MM.1S (cell line): ENCODE data around the gene AJM1.

Source experiments
- DNase-seq: peaks from one replicate; pipeline ENCODE4 v3.0.0-alpha.2; 2015
- H2AFZ ChIP-seq: fragments of 300-600 bp; sonication (generic); 2 replicates; pipeline ENCODE4 v1.6.0; 2016; ENCODE audit warnings: antibody characterized with exemption, low read length
- H3F3A ChIP-seq: fragments of 300-600 bp; sonication (generic); 2 replicates; pipeline ENCODE4 v1.6.1; 2016; ENCODE audit warnings: mild to moderate bottlenecking, antibody characterized with exemption, low read length, moderate library complexity, mixed read lengths; ENCODE audit not compliant: insufficient read depth
- H3K27ac ChIP-seq: fragments of 300-600 bp; sonication (generic); 2 replicates; pipeline ENCODE4 v1.5.1; 2016; ENCODE audit warnings: mild to moderate bottlenecking, low read length
- H3K27me3 ChIP-seq: fragments of 300-600 bp; sonication (generic); replicated peaks from 2 replicates; pipeline ENCODE4 v1.6.0; 2016; ENCODE audit warnings: low read length; ENCODE audit not compliant: insufficient read depth
- H3K36me3 ChIP-seq: fragments of 300-600 bp; sonication (generic); replicated peaks from 2 replicates; pipeline ENCODE4 v1.6.1; 2016; ENCODE audit warnings: mild to moderate bottlenecking, low read length, mixed read lengths; ENCODE audit not compliant: insufficient read depth
- H3K4me1 ChIP-seq: fragments of 300-600 bp; sonication (generic); 2 replicates; pipeline ENCODE4 v1.6.1; 2016; ENCODE audit warnings: low read length, mixed read lengths
- H3K4me2 ChIP-seq: fragments of 300-600 bp; sonication (generic); 2 replicates; pipeline ENCODE4 v1.6.0; 2016; ENCODE audit warnings: low read depth, low read length
- H3K4me3 ChIP-seq: fragments of 300-600 bp; sonication (generic); 2 replicates; pipeline ENCODE4 v1.5.1; 2016; ENCODE audit warnings: low read length, mixed read lengths
- H3K79me2 ChIP-seq: fragments of 300-600 bp; sonication (generic); 2 replicates; pipeline ENCODE4 v1.6.1; 2016; ENCODE audit warnings: mixed run types, low read length, mixed read lengths
- H3K9ac ChIP-seq: fragments of 300-600 bp; sonication (generic); 2 replicates; pipeline ENCODE4 v1.6.1; 2016; ENCODE audit warnings: low read length, mixed read lengths
- H3K9me2 ChIP-seq: fragments of 300-600 bp; sonication (generic); replicated peaks from 2 replicates; pipeline ENCODE4 v1.6.1; 2016; ENCODE audit warnings: mild to moderate bottlenecking, low read length, mixed read lengths; ENCODE audit not compliant: insufficient read depth
- H3K9me3 ChIP-seq: fragments of 300-600 bp; sonication (generic); replicated peaks from 2 replicates; pipeline ENCODE4 v1.6.1; 2016; ENCODE audit warnings: mild to moderate bottlenecking, low read length, mixed read lengths; ENCODE audit not compliant: insufficient read depth
- H4K20me1 ChIP-seq: fragments of 300-600 bp; sonication (generic); 2 replicates; pipeline ENCODE4 v1.6.1; 2016; ENCODE audit warnings: mild to moderate bottlenecking, low read length, moderate library complexity, mixed read lengths; ENCODE audit not compliant: insufficient read depth
- EZH2 ChIP-seq: fragments of 300-600 bp; sonication (generic); optimal IDR thresholded peaks from 2 replicates; pipeline ENCODE3; 2017; ENCODE audit warnings: low read depth, mild to moderate bottlenecking, antibody characterized with exemption, low read length, mixed read lengths
- EZH2phosphoT487 ChIP-seq: fragments of 300-600 bp; sonication (generic); IDR thresholded peaks from 2 replicates; pipeline ENCODE4 v1.6.1; 2018; ENCODE audit warnings: antibody characterized with exemption, low read length
- TF ChIP-seq, protein P1 (sequence below): fragments of 300-600 bp; sonication (generic); IDR thresholded peaks from 2 replicates; pipeline ENCODE4 v1.5.1; 2016; ENCODE audit warnings: antibody characterized with exemption, low read length, mixed read lengths

The AJM1 gene

GRCh38 chr9:136826188-136826541, 16.1 kb upstream of the AJM1 start:
- peaks cover 4% of the 10 kb centered on the region; the same call in 1 of the 2 replicates for H3K79me2 ChIP-seq
- H3K9me3 ChIP-seq: no peaks in the 10 kb centered on the region
- no peak overlapping the region for H2AFZ ChIP-seq
- H3K9ac ChIP-seq: no peak overlapping the region
- no peaks in the 10 kb centered on the region for H3K27me3 ChIP-seq
- no peaks in the 10 kb centered on the region for H3K36me3 ChIP-seq
- no peaks in the 10 kb centered on the region for H3K4me1 ChIP-seq
- H3F3A ChIP-seq: no peaks in the 10 kb centered on the region
- H4K20me1 ChIP-seq: no peaks in the 10 kb centered on the region
- H3K4me3 ChIP-seq: no peak overlapping the region
- TF ChIP-seq, protein P1, sequence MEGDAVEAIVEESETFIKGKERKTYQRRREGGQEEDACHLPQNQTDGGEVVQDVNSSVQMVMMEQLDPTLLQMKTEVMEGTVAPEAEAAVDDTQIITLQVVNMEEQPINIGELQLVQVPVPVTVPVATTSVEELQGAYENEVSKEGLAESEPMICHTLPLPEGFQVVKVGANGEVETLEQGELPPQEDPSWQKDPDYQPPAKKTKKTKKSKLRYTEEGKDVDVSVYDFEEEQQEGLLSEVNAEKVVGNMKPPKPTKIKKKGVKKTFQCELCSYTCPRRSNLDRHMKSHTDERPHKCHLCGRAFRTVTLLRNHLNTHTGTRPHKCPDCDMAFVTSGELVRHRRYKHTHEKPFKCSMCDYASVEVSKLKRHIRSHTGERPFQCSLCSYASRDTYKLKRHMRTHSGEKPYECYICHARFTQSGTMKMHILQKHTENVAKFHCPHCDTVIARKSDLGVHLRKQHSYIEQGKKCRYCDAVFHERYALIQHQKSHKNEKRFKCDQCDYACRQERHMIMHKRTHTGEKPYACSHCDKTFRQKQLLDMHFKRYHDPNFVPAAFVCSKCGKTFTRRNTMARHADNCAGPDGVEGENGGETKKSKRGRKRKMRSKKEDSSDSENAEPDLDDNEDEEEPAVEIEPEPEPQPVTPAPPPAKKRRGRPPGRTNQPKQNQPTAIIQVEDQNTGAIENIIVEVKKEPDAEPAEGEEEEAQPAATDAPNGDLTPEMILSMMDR: no peak
- TF ChIP-seq EZH2: no peak
- no peak for TF ChIP-seq EZH2phosphoT487
- H3K4me2 ChIP-seq: no peak overlapping the region
- no peaks in the 10 kb centered on the region for H3K9me2 ChIP-seq
- DNase-seq: no peak
- no peak overlapping the region for H3K27ac ChIP-seq

- H3K9ac ChIP-seq: no peak overlapping the region
- no peaks in the 10 kb centered on the region for H3K27me3 ChIP-seq
- TF ChIP-seq EZH2 (no peak), EZH2phosphoT487 (no peak)
- TF ChIP-seq, protein P1: no peak
- H2AFZ ChIP-seq: no peak overlapping the region
- H3K4me2 ChIP-seq: no peak overlapping the region
- H3K4me3 ChIP-seq: no peak overlapping the region
- no peaks in the 10 kb centered on the region for H3K9me3 ChIP-seq
- no peaks in the 10 kb centered on the region for H3K9me2 ChIP-seq
- H3K36me3 ChIP-seq: no peaks in the 10 kb centered on the region
- no peaks in the 10 kb centered on the region for H3F3A ChIP-seq
- H3K4me1 ChIP-seq: no peaks in the 10 kb centered on the region
- DNase-seq: no peak
- peaks cover under 1% of the 10 kb centered on the region; the same call in 1 of the 2 replicates for H3K79me2 ChIP-seq
- no peak overlapping the region for H3K27ac ChIP-seq
- H4K20me1 ChIP-seq: no peaks in the 10 kb centered on the region
Measured at GRCh38 chr9:136826703-136827582, 15.3 kb upstream of the AJM1 start.

DNA sequence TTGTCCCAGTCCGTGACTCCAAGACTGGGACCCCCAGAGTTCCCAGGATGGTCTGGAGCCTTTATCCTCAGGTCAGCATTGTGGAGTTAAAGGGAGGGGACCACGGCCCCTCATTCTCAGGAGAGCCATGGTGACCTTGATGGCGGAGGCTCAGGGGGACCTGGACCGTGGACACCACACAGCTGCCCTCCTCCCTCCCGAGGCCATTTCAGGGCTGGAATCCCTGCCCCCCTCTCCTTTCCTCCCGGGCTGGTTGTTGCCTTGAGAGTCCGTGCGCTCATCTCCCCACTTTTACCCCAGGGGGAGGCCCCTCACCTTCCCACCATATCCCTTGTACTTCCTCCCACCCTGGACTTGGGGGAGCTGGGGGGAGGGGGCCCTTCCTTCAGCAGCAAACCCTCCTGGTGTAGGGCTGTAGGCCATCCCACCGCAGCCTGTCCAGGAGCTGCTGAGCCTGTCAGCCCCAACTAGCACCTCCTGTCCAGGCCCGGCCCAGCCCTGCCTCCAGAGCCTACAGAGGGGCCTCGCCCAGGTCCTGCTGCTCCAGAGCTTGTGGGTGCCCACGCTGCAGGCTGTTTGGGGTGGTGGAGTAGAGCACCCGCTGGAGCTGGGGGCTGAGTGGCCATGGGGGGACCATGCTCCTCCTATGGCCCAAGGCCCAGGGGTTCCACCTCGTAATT, 14.3 kb upstream of the AJM1 start:
- H3K36me3 ChIP-seq: no peaks in the 10 kb centered on the region
- H3K9me2 ChIP-seq: no peaks in the 10 kb centered on the region
- DNase-seq: no peak
- no peaks in the 10 kb centered on the region for H4K20me1 ChIP-seq
- H3K4me2 ChIP-seq: no peak overlapping the region
- H2AFZ ChIP-seq: no peak overlapping the region
- no peak overlapping the region for H3K27ac ChIP-seq
- no peaks in the 10 kb centered on the region for H3K4me1 ChIP-seq
- TF ChIP-seq EZH2phosphoT487 (no peak), EZH2 (no peak)
- TF ChIP-seq, protein P1: no peak
- no peaks in the 10 kb centered on the region for H3F3A ChIP-seq
- no peaks in the 10 kb centered on the region for H3K9me3 ChIP-seq
- H3K79me2 ChIP-seq: no peaks in the 10 kb centered on the region
- no peak overlapping the region for H3K4me3 ChIP-seq
- H3K27me3 ChIP-seq: no peaks in the 10 kb centered on the region
- H3K9ac ChIP-seq: no peak overlapping the region
